Activated T-cell treated with anti-CD3 and anti-CD28 coated beads for 4 hours (primary cell): ENCODE measurements around the gene LZTS2.
"Not testable (repeated sequence)": the region's sequence is repeated elsewhere in the genome, so short reads cannot be mapped to it uniquely, and the experiment has no call there.

Source experiments
- DNase-seq: peaks from one replicate; pipeline ENCODE4 v3.0.0-alpha.2; 2020

LZTS2 gene, protein sequence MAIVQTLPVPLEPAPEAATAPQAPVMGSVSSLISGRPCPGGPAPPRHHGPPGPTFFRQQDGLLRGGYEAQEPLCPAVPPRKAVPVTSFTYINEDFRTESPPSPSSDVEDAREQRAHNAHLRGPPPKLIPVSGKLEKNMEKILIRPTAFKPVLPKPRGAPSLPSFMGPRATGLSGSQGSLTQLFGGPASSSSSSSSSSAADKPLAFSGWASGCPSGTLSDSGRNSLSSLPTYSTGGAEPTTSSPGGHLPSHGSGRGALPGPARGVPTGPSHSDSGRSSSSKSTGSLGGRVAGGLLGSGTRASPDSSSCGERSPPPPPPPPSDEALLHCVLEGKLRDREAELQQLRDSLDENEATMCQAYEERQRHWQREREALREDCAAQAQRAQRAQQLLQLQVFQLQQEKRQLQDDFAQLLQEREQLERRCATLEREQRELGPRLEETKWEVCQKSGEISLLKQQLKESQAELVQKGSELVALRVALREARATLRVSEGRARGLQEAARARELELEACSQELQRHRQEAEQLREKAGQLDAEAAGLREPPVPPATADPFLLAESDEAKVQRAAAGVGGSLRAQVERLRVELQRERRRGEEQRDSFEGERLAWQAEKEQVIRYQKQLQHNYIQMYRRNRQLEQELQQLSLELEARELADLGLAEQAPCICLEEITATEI

DNA sequence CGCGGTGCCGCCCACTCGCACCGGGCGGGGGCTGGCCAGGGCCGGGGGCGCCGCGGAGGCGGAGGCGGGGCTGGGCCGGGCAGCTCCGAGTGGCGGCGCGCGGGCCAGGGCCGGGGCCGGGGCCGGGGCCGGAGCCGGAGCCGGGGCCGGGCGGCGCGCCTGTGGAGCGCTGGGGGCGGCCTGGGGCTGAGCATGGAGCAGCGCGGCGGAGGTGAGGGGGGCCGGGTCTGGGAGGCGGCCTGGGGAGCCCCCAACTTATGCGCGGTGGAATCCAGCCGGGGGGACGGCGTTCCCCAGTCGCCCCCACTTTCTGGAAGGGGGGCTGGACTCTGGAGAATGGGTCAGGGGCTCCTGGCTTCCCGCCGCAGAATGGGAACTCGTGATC is at the start of gene LZTS2:
LZTS2 (plus strand) TSS at position 67 of the 385 bp plus-strand sequence. CDS start 2,731 bp downstream, outside the sequence.
- DNase-seq = no peak

GRCh38 chr10:100960251-100960650 is 39.4 kb upstream of the LZTS2 start:
- DNase-seq = no peak

- no peak for DNase-seq
Observed at GRCh38 chr10:100962351-100963080, 37.1 kb upstream of the LZTS2 start.

- DNase-seq = no peak
Observed at GRCh38 chr10:100963826-100964225, 35.8 kb upstream of the LZTS2 start.

DNA sequence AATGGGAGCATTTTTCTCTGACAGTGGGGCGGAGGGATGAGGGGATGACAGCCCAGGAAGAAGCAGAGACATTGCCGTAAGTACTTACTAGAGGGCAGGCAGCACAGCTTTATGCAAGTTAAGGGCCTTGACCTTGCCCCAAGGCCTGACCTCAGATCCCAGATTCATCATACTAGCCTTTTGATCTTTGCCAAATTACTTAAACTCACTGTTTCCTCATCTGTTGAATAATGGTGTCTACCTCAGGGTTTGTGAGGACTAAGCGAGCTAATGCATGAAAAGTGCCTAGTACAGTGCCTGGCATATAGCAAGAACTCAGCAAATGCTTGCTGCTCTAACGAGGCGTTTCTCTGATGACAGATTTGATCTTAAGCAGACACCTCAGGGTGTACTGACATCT is 33.8 kb upstream of the LZTS2 start:
- no peak for DNase-seq

DNA sequence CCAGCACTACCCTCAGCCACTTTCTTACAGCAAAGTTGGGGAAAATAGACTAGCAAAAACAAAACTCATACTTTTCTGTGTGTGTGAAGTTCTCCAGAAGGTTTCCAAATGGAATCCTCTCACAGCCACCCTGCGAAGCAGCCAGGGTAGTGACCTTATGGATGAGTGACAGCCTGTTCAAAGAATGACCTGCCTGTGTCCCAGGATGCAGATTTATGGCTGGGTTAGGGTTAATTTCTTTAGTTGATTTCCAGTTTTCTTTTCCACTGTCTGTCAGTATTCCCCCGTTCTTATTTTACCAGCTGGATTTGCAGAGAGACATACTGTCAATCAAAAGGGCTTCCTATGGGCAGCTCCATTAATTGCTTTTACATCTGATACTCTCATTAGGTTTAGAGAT is 32.7 kb upstream of the LZTS2 start:
- DNase-seq = no peak

GRCh38 chr10:100967332-100967731 is 32.3 kb upstream of the LZTS2 start:
- no peak for DNase-seq

GRCh38 chr10:100968062-100968736 is 31.4 kb upstream of the LZTS2 start:
- DNase-seq = no peak

- no peak for DNase-seq
Observed at GRCh38 chr10:100968863-100969186, 30.8 kb upstream of the LZTS2 start.

DNA sequence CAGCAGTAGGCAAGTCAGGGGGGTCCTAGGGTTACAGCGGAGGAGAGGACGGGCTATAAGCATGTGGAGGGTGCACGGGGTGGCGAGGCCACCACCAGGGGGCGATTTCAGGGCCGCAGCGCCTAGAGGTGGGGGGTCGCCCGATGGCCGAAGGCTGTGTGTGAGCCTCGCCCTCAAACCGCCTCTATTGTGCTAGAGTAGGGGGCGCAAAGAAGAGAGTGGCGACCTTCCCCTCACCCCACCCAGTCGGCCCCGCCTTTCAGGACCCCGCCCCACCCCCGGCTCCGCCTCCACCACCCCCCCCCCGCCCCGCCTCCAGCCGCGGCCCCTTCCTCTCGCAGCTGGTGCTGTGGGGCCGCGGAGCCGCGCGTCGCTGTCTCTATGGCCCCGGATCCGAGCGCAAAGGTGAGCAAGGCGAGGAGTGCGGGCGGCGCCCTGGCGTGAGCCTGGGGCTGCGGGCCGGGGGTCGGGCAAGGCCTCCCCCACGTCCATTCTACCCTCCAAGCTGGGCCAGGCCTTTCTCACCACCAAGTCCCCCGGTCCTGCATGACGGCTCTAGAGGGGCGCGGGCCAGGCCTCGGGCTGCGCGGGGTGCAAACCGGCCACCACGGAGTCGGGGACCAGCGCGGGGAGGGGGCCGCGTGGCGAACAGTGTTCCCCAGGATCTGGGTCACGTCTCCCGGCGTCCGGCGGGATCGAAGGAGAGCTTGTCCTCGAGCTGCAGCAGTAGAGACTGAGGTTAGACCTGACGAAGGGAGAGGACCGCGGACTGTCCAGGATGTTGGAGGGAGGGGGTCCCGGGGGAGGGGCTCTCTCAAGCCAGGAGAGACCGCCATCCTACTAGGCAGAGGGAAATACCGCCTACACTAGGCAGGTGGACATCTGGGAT is 30.2 kb upstream of the LZTS2 start, which contains the start of gene SEMA4G:
SEMA4G (plus strand) TSS at position 318 of the 889 bp plus-strand sequence. CDS start 3,409 bp downstream, outside the sequence.
- DNase-seq = peak; percentile 17

DNA sequence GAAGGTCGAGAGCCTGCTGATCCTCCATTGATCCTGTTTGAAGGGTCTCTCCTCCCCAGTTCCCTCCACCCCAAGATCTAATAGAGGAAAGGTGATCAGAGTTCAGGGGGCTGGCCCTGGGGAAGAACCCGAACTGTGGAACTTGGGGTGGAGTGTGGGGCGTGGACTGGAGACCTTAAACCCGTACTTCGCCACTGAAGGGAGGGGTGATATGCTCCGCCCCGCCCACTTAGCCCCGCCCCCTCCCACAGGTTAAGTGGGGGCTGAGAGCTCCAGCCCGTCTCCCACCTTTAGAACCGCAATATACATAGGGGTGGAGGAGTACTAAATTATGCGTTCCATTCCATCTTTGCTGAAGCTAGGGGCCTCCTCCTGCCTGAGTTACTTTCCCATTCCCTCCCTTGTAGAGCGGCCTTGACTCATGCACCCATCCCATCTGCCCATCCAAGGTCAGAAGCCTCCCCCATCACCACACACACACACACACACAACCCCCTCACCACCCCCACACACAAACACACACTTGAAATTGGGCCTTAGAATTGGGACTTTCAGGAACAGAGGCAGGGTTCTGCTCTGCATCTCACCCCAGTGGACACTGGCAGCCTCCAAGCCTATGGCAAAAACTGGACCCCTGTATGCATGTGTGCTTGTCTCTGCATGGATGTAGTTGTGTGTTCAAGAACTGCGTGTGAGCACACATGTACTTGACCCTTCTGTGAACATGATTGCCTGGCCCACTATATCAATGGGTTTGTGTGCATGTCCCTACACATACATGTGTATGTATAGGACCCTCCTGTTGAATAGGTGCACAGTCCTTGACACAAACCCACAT is 29.3 kb upstream of the LZTS2 start:
- no peak for DNase-seq

DNA sequence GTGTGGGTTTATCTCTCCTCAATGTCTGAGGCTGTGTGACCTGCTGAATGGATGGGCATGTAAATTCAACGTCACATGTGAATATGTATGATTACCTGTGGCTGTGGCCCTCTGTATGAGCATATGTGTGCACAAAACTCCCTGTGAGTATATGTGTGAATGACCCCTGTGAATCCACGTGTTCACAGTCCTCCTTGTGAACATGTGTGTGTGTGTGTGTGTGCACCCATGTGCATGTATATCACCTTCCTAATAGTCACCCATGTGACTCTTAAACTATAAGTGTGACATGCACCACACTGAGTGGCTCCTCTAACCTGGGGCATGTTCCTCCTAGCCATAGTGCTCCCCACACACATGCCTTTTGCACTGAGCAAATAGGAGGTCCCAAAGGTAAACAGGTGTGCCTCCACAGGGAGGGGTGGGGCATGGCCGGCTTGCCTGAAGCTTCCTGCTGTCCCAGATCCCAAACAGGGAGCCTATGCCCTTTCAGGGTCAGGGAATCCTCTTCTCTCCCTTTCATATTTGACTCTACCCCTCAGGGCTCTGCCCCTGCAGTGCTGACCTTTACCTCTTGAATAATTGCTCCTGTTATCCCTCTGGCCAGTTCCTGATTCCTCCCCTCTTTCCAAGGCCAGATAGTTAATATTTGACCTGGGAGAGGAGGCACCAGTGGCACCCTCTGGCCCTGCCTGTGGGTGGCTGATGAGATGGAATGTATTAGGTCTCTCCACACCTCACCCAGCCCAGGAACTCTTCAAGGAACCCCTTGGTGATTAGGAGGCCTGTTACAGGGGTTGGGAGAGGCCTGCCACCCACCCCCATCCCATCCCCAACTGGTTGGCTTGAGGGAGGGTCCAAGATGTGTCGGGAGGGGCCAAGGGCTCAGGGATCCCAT is 28.4 kb upstream of the LZTS2 start:
- no peak for DNase-seq

DNA sequence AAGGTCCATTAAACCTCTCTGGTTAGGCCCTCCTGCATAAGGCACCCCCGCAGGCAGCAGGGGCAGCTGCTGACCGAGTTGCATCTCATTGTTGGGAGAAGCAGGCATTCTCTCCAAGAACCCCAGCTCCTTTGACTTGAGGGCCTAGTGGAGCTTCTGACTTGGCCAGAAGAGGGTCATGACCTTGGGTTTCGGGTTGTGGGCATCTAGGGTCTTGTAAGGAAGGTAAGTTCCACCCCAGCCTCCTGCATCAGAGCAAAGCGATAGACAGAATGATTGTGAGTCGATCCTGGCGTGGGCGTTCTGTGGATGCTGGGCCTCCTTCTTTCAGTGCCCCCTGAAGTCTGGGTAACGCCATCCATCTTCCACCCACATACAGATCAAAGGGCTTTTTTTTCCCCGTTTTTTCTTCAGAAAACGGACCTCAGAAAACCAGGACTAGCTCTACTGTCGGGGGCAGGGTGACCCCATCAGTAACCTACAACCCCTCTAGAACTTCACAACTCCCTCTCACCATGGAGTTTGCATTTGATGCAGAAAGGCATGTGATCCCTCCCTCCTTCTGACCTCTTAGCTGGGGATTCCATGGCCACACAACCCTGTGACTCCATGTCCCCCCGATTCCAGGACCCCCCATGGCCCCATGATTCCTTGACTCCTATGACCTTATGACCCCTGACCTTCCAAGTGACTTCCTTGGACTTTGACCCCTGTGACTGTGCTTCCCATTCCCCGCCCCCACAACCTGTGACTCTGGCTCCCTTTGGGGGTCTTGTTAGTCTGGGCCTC is 27.3 kb upstream of the LZTS2 start:
- DNase-seq = no peak

- DNase-seq = no peak
Observed at GRCh38 chr10:100972904-100973535, 26.6 kb upstream of the LZTS2 start.

- DNase-seq = not testable (repeated sequence)
Observed at GRCh38 chr10:100975397-100975796, 24.2 kb upstream of the LZTS2 start.

DNA sequence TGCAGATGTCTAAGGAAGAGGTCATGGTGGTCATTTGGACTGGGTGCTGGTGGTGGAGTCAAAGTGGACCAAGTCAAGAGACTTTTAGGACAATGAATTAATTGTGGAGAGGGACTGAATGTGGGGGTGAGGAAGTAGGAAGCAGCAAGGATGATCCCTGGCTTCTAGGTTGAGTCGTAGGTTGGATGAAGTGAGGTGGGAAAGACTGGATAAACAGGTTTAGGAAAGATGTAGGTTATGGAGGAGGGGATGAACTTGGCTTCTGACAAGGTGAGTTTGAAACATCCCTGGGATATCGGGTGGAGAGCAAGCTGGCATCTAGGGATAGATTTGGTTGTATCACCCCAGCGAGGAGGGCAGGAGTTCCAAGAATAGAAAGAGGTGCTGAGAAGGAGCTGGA is 22.7 kb upstream of the LZTS2 start:
- DNase-seq = no peak

DNA sequence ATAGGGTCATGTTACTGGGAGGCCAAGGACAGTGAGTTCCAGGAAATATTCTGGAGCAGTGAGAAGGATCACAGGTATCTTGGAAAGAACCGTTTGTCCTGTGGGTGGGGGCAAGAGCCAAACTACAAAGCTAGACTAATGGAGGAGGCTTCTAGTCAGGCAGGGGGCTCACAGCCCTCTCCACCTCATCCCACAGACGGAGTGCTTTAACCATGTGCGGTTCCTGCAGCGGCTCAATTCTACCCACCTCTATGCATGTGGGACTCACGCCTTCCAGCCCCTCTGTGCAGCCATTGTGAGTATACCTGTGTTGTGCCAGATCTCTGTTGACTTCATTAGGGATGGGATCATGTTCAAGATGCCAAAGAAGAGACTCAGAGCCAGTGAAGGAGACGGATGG is 22.2 kb upstream of the LZTS2 start:
- no peak for DNase-seq

- no peak for DNase-seq
Observed at GRCh38 chr10:100978121-100978900, 21.3 kb upstream of the LZTS2 start.
